Activated naive CD4-positive, alpha-beta T cell treated with anti-CD3 and anti-CD28 coated beads, Interleukin-2, amount 10 ng/mL, durations not matched to agents 7 days and 5 days (primary cell): ENCODE data around the gene SARM1.

Source experiments
- CTCF ChIA-PET: fragments of 350-600 bp; sonication (Branson Sonifier 250); formaldehyde crosslinking; loops from one replicate; lab custom pipeline; 2021; ENCODE audit warnings: antibody characterized with exemption; lab: Charles Lee
- DNase-seq: peaks from one replicate; pipeline ENCODE4 v3.0.0-alpha.2; 2020
- H3K27ac Mint-ChIP-seq: one replicate; pipeline ENCODE4 v1.8.0; 2021; ENCODE audit warnings: mild to moderate bottlenecking, moderate library complexity, mixed read lengths
- H3K27me3 Mint-ChIP-seq: one replicate; pipeline ENCODE4 v1.8.0; 2021; ENCODE audit warnings: mild to moderate bottlenecking, mixed read lengths
- H3K36me3 Mint-ChIP-seq: one replicate; pipeline ENCODE4 v1.8.0; 2021; ENCODE audit warnings: mixed read lengths
- H3K4me1 Mint-ChIP-seq: one replicate; pipeline ENCODE4 v1.8.0; 2021; ENCODE audit warnings: mixed read lengths
- H3K4me3 Mint-ChIP-seq: one replicate; pipeline ENCODE4 v1.8.0; 2021; ENCODE audit warnings: mild to moderate bottlenecking, moderate library complexity, mixed read lengths
- H3K9me3 Mint-ChIP-seq: one replicate; pipeline ENCODE4 v1.8.0; 2021; ENCODE audit warnings: mixed read lengths

SARM1 gene

DNA sequence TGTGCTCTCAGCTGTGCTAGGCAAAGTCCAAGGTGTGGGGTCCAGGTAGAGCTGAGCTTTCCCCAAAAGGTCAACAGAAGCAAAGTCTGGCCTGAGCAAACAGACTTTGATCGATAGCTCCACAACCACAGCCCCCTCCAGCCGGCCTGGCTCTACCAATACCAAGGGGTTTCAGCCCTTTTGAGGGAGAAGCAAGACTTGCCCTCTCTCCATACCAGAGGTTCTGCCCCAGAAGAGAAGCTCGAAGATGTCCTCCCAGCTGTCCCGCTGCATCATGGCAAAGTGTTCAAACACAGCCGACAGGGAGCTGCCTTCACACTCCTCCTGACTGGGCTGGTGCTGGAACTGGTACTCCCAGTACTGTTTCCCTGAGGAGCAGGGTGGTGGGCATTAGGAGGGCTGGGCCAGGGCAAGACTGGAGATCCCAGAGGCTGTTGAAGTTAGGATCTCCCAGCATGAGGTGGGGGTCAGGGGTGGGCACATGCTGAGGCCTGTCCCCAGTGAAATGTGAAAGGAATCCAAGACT is 3.1 kb upstream of the SARM1 start:
- CTCF ChIA-PET: no interaction called here

GRCh38 chr17:28368915-28369683 is 2.4 kb upstream of the SARM1 start:
- CTCF ChIA-PET: no interaction called here
- no peak overlapping the region for H3K4me3 Mint-ChIP-seq
- H3K27me3 Mint-ChIP-seq: peaks cover 5% of the 10 kb centered on the region
- DNase-seq: no peak
- no peaks in the 10 kb centered on the region for H3K36me3 Mint-ChIP-seq
- H3K4me1 Mint-ChIP-seq: peaks cover 29% of the 10 kb centered on the region
- no peaks in the 10 kb centered on the region for H3K9me3 Mint-ChIP-seq
- H3K27ac Mint-ChIP-seq: no peak overlapping the region

More for the DNA sequence above, 3.1 kb upstream of the SARM1 start:
- Mint-ChIP-seq H3K27me3 (peaks cover 5% of the 10 kb centered on the region), H3K4me3 (no peak overlapping the region), H3K36me3 (peaks cover 3% of the 10 kb centered on the region), H3K4me1 (peaks cover 25% of the 10 kb centered on the region), H3K9me3 (no peaks in the 10 kb centered on the region), H3K27ac (no peak overlapping the region)
- no peak for DNase-seq

GRCh38 chr17:28369684-28370034 is 1.8 kb upstream of the SARM1 start:
- no peak for DNase-seq
- no peak overlapping the region for H3K27ac Mint-ChIP-seq
- CTCF ChIA-PET: no interaction called here
- no peaks in the 10 kb centered on the region for H3K36me3 Mint-ChIP-seq
- H3K4me3 Mint-ChIP-seq: no peak overlapping the region
- peaks cover 5% of the 10 kb centered on the region for H3K27me3 Mint-ChIP-seq
- peaks cover 29% of the 10 kb centered on the region for H3K4me1 Mint-ChIP-seq
- no peaks in the 10 kb centered on the region for H3K9me3 Mint-ChIP-seq

- DNase-seq: no peak
- Mint-ChIP-seq H3K36me3 (no peaks in the 10 kb centered on the region), H3K27ac (peak within 1 kb of the TSS; percentile 81), H3K27me3 (peaks cover 5% of the 10 kb centered on the region), H3K4me1 (peaks cover 29% of the 10 kb centered on the region), H3K9me3 (no peaks in the 10 kb centered on the region), H3K4me3 (peak within 1 kb of the TSS; percentile 87)
- CTCF ChIA-PET: no interaction called here
Measured at GRCh38 chr17:28370035-28370743, 1.3 kb upstream of the SARM1 start, which contains the start of gene VTN. Gene VTN (minus strand): TSS chr17:28370307. CDS start chr17:28370203, 104 bp downstream.

- peaks cover 5% of the 10 kb centered on the region for H3K27me3 Mint-ChIP-seq
- no peak for DNase-seq
- H3K4me1 Mint-ChIP-seq: peaks cover 29% of the 10 kb centered on the region
- no peak overlapping the region for H3K27ac Mint-ChIP-seq
- CTCF ChIA-PET: no interaction called here
- H3K4me3 Mint-ChIP-seq: peak overlapping the region; percentile 87
- H3K9me3 Mint-ChIP-seq: no peaks in the 10 kb centered on the region
- H3K36me3 Mint-ChIP-seq: no peaks in the 10 kb centered on the region
Measured at GRCh38 chr17:28370744-28371103, 770 bp upstream of the SARM1 start.

DNA sequence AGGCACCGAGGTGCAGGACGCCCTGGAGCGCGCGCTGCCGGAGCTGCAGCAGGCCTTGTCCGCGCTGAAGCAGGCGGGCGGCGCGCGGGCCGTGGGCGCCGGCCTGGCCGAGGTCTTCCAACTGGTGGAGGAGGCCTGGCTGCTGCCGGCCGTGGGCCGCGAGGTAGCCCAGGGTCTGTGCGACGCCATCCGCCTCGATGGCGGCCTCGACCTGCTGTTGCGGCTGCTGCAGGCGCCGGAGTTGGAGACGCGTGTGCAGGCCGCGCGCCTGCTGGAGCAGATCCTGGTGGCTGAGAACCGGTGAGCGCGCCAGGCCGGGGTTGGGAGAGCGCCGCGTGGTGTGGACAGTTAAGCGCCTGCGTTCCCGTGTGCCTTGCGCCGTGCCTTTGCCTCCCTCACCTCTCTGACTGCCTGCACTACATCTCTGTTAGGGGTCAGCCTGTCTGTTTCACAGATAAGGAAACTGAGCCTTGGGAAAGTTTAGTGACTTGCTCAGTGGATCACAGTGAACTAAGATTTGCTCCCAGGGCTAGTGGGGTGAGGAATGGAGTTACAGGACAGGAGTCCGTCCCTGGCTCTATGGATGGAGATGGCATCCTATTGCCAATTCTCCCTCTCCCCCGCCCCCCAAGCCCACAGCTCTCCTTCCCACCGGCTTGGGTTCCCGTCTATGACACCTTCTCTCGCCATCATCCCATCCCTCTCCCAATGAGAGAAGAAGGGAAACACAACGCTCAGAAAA is 880 bp downstream of the SARM1 start:
- Mint-ChIP-seq H3K4me3 (peak overlapping the region; percentile 68), H3K36me3 (no peaks in the 10 kb centered on the region), H3K4me1 (peaks cover 29% of the 10 kb centered on the region), H3K9me3 (no peaks in the 10 kb centered on the region), H3K27me3 (peaks cover 5% of the 10 kb centered on the region), H3K27ac (no peak overlapping the region)
- CTCF ChIA-PET: no interaction called here
- DNase-seq: peak; percentile 46

DNA sequence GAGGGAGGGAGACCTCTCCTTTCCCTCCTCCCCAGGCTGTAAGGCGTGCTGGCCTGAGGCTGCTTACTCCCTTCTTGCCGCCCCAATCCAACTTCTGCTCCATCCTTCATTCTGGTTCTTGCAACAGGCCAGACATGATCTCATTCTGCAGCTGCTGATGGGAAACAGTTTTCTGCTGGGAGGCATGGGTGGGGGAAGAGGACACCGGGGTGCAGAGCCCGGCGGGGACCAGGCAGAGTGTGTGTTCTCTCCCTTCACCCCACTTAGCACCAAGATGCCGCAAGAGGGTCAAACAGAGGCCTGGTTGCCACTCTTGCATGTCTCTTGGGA is 1.4 kb downstream of the SARM1 start:
- no peak for DNase-seq
- H3K9me3 Mint-ChIP-seq: no peaks in the 10 kb centered on the region
- H3K27ac Mint-ChIP-seq: no peak overlapping the region
- CTCF ChIA-PET: no interaction called here
- peaks cover 29% of the 10 kb centered on the region for H3K4me1 Mint-ChIP-seq
- H3K4me3 Mint-ChIP-seq: peak overlapping the region; percentile 68
- H3K27me3 Mint-ChIP-seq: peaks cover 5% of the 10 kb centered on the region
- H3K36me3 Mint-ChIP-seq: no peaks in the 10 kb centered on the region

DNA sequence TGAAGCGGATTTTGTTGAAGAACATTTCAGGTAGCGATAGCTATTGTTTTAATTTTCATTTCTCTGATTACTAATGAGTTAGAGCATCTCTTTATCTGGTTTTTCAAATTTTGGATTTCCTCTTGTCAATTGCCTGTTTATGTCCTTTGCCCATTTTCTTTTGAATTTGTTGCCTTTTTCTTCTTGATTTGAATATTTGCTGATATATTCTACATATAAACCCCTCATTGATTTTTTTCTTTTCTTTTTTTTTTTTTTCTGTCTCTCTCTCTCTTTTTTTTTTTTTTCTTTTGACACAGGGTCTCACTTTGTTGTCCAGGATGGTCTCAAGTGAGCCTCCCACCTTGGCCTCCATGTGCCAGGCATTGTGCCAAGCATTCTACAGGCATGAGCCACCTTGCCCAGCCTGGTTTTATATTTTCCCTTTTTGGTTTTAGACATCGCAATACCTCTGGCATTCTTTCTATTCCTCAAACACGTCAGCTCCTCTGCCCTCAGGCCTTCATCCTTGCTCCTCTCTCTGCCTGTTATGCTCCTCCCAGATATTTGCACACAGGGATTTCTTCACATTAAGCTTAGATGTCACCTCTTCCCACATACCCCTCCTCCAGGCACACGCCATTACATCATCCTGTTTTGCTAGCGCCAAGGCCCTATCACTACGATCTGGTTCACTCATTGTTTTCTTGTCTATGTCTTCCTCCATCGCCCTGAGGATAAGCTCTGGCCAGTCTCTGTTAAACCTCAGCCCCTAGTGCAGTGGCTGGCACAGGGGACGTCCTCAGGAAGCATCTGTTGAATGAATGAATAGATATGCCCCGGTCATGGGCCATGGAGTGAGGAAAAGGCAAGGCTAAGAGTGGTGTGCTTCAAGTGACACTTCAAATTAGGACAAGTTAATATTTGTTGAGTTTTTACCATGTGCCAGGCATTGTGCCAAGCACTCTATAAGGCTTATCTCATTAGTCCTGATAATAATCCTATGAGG is 8.6 kb downstream of the SARM1 start:
- Mint-ChIP-seq H3K27ac (no peak overlapping the region), H3K27me3 (peaks cover 29% of the 10 kb centered on the region), H3K4me1 (peaks cover 17% of the 10 kb centered on the region), H3K36me3 (no peaks in the 10 kb centered on the region), H3K9me3 (no peaks in the 10 kb centered on the region), H3K4me3 (no peak overlapping the region)
- DNase-seq: no peak
- CTCF ChIA-PET: interaction anchor here (0.9 to 4.5 kb wide), 2 partner anchors 37 to 43 kb away, joined by 3 to 22 read pairs; no protein-coding TSS in a partner anchor

DNA sequence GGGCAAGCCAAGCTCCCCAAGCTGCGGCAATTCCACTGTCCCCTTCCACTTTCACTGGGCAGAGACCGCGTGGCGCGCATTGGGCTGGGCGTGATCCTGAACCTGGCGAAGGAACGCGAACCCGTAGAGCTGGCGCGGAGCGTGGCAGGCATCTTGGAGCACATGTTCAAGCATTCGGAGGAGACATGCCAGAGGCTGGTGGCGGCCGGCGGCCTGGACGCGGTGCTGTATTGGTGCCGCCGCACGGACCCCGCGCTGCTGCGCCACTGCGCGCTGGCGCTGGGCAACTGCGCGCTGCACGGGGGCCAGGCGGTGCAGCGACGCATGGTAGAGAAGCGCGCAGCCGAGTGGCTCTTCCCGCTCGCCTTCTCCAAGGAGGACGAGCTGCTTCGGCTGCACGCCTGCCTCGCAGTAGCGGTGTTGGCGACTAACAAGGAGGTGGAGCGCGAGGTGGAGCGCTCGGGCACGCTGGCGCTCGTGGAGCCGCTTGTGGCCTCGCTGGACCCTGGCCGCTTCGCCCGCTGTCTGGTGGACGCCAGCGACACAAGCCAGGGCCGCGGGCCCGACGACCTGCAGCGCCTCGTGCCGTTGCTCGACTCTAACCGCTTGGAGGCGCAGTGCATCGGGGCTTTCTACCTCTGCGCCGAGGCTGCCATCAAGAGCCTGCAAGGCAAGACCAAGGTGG is 9.8 kb downstream of the SARM1 start:
- H3K4me1 Mint-ChIP-seq: peaks cover 27% of the 10 kb centered on the region
- CTCF ChIA-PET: interaction anchor here (0.7 to 4.5 kb wide), 4 partner anchors 26 to 41 kb away, joined by 3 to 22 read pairs (median 3); no protein-coding TSS in a partner anchor
- H3K27me3 Mint-ChIP-seq: peaks cover 29% of the 10 kb centered on the region
- no peak overlapping the region for H3K27ac Mint-ChIP-seq
- H3K9me3 Mint-ChIP-seq: no peaks in the 10 kb centered on the region
- peak; percentile 51 for DNase-seq
- no peak overlapping the region for H3K4me3 Mint-ChIP-seq
- H3K36me3 Mint-ChIP-seq: no peaks in the 10 kb centered on the region

- H3K4me1 Mint-ChIP-seq: peaks cover 27% of the 10 kb centered on the region
- CTCF ChIA-PET: interaction anchor here (0.6 to 1.1 kb wide), 2 partner anchors 32 to 137 kb away, joined by 3 to 4 read pairs; no protein-coding TSS in a partner anchor
- DNase-seq: peak; percentile 86
- peak overlapping the region; percentile 77 for H3K27ac Mint-ChIP-seq
- H3K36me3 Mint-ChIP-seq: peaks cover 11% of the 10 kb centered on the region
- H3K4me3 Mint-ChIP-seq: peak overlapping the region; percentile 79
- H3K27me3 Mint-ChIP-seq: peaks cover 29% of the 10 kb centered on the region
- no peaks in the 10 kb centered on the region for H3K9me3 Mint-ChIP-seq
Measured at GRCh38 chr17:28384281-28385036, 13.0 kb downstream of the SARM1 start.

DNA sequence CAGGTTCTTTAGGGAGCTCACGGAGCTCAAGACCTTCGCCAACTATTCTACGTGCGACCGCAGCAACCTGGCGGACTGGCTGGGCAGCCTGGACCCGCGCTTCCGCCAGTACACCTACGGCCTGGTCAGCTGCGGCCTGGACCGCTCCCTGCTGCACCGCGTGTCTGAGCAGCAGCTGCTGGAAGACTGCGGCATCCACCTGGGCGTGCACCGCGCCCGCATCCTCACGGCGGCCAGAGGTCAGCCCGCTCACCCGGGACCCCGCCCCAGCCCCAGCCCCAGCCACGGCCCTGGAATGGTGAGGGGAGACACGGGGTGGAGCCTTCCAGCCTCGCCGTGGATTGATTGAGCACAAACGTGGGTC is 13.5 kb downstream of the SARM1 start:
- Mint-ChIP-seq H3K4me1 (peaks cover 27% of the 10 kb centered on the region), H3K36me3 (peaks cover 13% of the 10 kb centered on the region), H3K4me3 (peak overlapping the region; percentile 79), H3K27ac (peak overlapping the region; percentile 77), H3K9me3 (no peaks in the 10 kb centered on the region), H3K27me3 (peaks cover 29% of the 10 kb centered on the region)
- CTCF ChIA-PET: interaction anchor here (0.6 to 1.1 kb wide), 2 partner anchors 31 to 136 kb away, joined by 3 to 4 read pairs; no protein-coding TSS in a partner anchor
- DNase-seq: peak; percentile 38

DNA sequence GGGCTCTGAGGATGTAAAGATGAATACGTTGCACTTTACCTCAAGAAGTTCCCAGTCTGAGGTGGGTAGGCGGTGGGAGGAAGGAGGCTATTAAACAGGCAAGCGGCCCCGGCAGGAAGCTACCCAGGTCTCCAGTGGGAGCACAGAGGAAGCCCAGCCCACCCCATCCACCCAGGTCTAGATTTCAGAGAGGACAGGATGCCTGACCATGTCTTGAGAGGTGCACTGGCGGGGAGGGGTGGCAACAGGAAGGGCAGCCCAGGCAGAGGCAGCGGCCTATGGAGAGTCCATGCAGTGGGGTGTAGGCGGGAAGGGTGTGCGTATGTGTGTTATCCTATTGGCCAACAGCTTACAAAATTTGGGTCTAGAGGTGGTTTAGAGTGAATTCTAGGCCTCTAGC is 13.9 kb downstream of the SARM1 start:
- peaks cover 27% of the 10 kb centered on the region for H3K27me3 Mint-ChIP-seq
- H3K9me3 Mint-ChIP-seq: no peaks in the 10 kb centered on the region
- H3K27ac Mint-ChIP-seq: peak overlapping the region; percentile 72
- peaks cover 27% of the 10 kb centered on the region for H3K4me1 Mint-ChIP-seq
- DNase-seq: peak; percentile 37
- peaks cover 17% of the 10 kb centered on the region for H3K36me3 Mint-ChIP-seq
- H3K4me3 Mint-ChIP-seq: peak overlapping the region; percentile 79
- CTCF ChIA-PET: interaction anchor here (0.6 to 1.9 kb wide), 3 partner anchors 10 to 136 kb away, joined by 3 to 6 read pairs (median 4); no protein-coding TSS in a partner anchor
